Upper lobe of left lung (tissue), 6 donors: ENCODE results near the gene ZNF185. TPM values are rescaled to one million over a fixed set of nuclear protein-coding genes. Genes with fewer than 3 reads are reported as not detected.

Experiments used
- ATAC-seq, 2 donors: fragments of 200-7000 bp; cut with Tn5 transposase; one replicate each; pipeline ENCODE4 v1.9.1; 2022; ENCODE audit warnings: mild to moderate bottlenecking in 2 of 2, moderate library complexity in 2 of 2; ENCODE audit not compliant: low FRiP score in 2 of 2
- DNase-seq, 2 donors: peaks; one replicate each; pipeline ENCODE4 v3.0.0-alpha.2; 2019 to 2020
- H3K27ac ChIP-seq, 4 donors: fragments of 200-600 bp; sonication (generic); one replicate each; pipeline ENCODE4 v1.5.1; 2016 to 2019
- H3K27me3 ChIP-seq, 4 donors: fragments of 200-600 bp; sonication (generic); one replicate each; pipeline ENCODE4 v1.5.1; 2017 to 2019
- H3K36me3 ChIP-seq, 4 donors: fragments of 200-600 bp; sonication (generic); one replicate each; pipeline ENCODE4 v1.5.1; 2016 to 2019
- H3K4me1 ChIP-seq, 4 donors: fragments of 200-600 bp; sonication (generic); one replicate each; pipeline ENCODE4 v1.5.1; 2018 to 2019
- H3K4me3 ChIP-seq, 4 donors: fragments of 200-600 bp; sonication (generic); one replicate each; pipeline ENCODE4 v1.5.1; 2017 to 2019; ENCODE audit warnings: mild to moderate bottlenecking in 2 of 4, moderate library complexity in 1 of 4
- H3K9me3 ChIP-seq, 4 donors: fragments of 200-600 bp; sonication (generic); one replicate each; pipeline ENCODE4 v1.5.1; 2018 to 2019
- EP300 ChIP-seq, 4 donors: sonication (generic); formaldehyde crosslinking; IDR thresholded peaks; one replicate each; pipeline ENCODE4 v1.5.1; 2017; ENCODE audit warnings: antibody characterized with exemption in 4 of 4, control low read depth in 2 of 4
- POLR2A ChIP-seq, 4 donors: fragments of 450-650 bp; IDR thresholded peaks; one replicate each; pipeline ENCODE4 v1.5.1; 2016 to 2017; ENCODE audit warnings: antibody characterized with exemption in 4 of 4, mild to moderate bottlenecking in 2 of 4
- POLR2AphosphoS5 ChIP-seq, 2 donors: sonication (generic); formaldehyde crosslinking; IDR thresholded peaks; one replicate each; pipeline ENCODE4 v1.5.1; 2017; ENCODE audit warnings: antibody characterized with exemption in 2 of 2
- WGBS, 2 donors: methylation state at CpG; one replicate each; pipeline ENCODE4 v1.1.5; 2017 to 2018; 5-methylcytosine and 5-hydroxymethylcytosine counted together
- total RNA-seq, 6 donors: library from RNA; depleted of rRNA in 4 of 6; stranded (reverse); fragments of >200 nt in 4 of 6; gene quantifications; one replicate each; pipeline versions ENCODE4 v1.1.0 to v1.2.1, GENCODE V29; 2016 to 2021
- TF ChIP-seq, protein P1 (sequence below), 6 experiments: fragments of 450-650 bp in 4 of 6; fragments of 200-600 bp in 2 of 6; sonication (generic) in 2 of 6; IDR thresholded peaks; one replicate each; pipeline ENCODE4 v1.5.1; 2016 to 2019; ENCODE audit warnings: antibody characterized with exemption in 6 of 6
- donor health status: DM: no; HTN: no; CAD: no; lungs with moderate emphysema.
- donor health status: DM: no; HTN: yes; CAD: no; lungs with severe emphysema.

The ZNF185 gene
- total RNA-seq, 6 donors from 2014 or later, result 13.6 to 26.4 (median 19.9) TPM

DNA sequence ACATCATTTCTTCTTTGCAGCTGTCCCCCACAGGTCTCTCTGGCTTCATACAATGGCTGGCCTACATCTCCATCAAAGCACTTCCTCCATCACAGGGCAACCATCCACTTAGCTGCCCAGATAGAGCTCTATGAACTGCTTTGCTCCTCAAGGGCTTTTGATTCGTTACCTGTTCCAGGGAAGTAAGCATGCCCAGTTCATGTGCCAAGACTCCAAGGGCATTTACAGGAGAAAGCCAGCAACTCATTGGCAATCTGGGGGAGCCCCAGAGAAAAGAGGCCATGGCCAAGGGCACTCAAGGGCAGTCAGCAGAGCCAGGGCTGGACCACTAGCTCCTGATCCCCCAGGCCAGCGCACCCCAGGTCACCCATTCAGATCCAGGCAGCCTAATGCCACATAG is 24.5 kb upstream of the ZNF185 start:
- no peaks in the 10 kb centered on the region for H3K9me3 ChIP-seq
- H3K27ac ChIP-seq, result no peak overlapping the region
- ATAC-seq, result no peak
- H3K4me3 ChIP-seq, result no peak overlapping the region
- no peaks in the 10 kb centered on the region for H3K27me3 ChIP-seq
- peaks cover 0 to 19% (median 9%) of the 10 kb centered on the region in 4 donors for H3K36me3 ChIP-seq
- H3K4me1 ChIP-seq, result no peaks in the 10 kb centered on the region
- TF ChIP-seq POLR2AphosphoS5 (IDR thresholded peaks at IDR 0.05) (no peak), EP300 (IDR thresholded peaks at IDR 0.05) (no peak)
- TF ChIP-seq, protein P1, sequence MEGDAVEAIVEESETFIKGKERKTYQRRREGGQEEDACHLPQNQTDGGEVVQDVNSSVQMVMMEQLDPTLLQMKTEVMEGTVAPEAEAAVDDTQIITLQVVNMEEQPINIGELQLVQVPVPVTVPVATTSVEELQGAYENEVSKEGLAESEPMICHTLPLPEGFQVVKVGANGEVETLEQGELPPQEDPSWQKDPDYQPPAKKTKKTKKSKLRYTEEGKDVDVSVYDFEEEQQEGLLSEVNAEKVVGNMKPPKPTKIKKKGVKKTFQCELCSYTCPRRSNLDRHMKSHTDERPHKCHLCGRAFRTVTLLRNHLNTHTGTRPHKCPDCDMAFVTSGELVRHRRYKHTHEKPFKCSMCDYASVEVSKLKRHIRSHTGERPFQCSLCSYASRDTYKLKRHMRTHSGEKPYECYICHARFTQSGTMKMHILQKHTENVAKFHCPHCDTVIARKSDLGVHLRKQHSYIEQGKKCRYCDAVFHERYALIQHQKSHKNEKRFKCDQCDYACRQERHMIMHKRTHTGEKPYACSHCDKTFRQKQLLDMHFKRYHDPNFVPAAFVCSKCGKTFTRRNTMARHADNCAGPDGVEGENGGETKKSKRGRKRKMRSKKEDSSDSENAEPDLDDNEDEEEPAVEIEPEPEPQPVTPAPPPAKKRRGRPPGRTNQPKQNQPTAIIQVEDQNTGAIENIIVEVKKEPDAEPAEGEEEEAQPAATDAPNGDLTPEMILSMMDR (IDR thresholded peaks at IDR 0.05), result no peak
- no peak for DNase-seq
- WGBS, 2 donors, result 57 to 68% methylated on average over 1 to 2 of the region's 2 CpGs

DNA sequence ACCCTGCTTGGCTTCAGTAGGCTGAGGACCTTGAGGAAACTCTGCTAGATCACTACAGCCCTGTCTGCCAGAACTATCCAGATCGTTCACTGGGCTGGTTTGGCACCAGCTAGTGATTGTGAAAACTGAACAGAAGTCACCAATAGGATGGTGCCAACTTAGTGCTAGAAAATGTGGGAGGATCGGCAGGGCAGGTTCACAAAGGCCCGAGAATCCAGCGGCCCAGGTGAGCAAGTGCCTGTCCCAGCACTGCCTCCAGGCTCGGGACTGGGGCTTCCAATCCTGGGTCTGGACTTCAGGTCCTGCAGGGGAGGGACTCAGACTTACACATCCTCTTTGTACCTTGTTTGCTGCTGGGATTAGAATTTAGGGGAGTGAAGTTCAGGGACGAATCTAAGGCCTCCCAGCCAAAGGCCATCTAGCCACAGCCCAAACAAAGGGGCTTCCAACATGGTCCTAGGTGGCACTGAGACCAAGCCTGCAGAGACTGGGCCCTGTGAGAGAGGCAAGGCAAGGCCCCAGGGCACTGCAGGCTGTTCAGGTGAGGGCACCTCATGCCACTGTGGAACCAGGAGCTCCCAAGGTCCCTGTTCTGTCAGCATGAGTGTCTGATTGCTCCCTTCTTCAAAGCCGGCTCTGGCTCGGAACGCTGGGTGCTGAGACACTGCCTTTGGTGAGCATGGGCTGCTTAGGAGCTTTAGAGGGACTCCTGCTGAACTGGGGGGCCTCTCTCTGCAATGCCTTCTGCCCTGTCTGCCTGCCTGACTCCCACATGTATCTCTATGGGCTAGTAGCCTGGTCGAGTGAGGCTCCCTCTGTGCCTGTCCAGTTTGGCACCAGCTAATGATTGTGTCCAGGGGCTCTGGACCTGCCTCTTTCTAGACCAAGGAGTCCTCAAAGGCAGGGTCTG is 20.7 kb upstream of the ZNF185 start:
- TF ChIP-seq, protein P1 (IDR thresholded peaks at IDR 0.05), result no peak
- TF ChIP-seq POLR2A (IDR thresholded peaks at IDR 0.05) (no peak), EP300 (IDR thresholded peaks at IDR 0.05) (no peak)
- Histone ChIP-seq H3K27ac (no peak overlapping the region), H3K4me1 (no peaks in the 10 kb centered on the region), H3K36me3 (no peaks in the 10 kb centered on the region), H3K9me3 (no peaks in the 10 kb centered on the region), H3K4me3 (no peak overlapping the region), H3K27me3 (no peaks in the 10 kb centered on the region)
- 78 to 100% methylated on average over 3 to 10 of the region's 10 CpGs for WGBS, 2 donors
- DNase-seq (no peak), ATAC-seq (no peak)

DNA sequence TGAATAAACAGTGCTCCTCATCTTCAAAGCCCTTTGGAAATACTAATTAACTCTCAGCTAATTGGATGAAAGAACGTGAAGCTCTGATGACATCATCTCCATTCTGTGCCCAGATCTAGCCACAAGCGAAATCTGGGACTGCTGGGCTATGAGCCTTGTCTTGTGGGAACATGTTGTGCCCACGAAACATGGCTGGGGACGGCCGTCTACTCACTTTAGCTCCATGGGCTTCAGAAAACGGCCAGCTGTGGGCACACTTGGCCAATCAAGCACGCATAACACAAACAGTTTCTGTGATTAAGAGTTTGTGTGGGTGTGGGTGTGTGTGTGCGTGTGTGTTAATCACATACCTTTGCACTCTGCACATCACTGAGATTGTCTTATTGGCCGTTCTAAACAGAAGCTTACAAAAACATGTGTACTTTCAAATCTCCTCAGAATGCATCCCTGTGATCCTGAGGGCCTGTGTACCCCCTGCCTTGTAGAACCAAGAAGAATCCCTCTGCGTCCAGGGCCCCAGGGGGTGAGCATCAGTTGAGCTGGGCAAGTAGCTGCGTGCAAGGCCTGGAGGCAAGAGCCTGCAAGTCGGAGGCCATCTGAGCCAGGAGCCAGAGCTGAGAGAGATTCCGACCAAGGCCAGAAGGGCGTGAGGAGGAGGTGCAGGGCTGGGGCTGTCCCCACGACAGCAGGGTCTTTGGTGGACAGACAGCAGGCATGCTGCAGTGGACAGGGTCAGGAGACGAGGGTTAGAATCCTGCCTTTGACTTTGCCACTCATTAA is 18.7 kb upstream of the ZNF185 start:
- DNase-seq (no peak), ATAC-seq (no peak)
- H3K36me3 ChIP-seq, result no peaks in the 10 kb centered on the region
- H3K27me3 ChIP-seq, result no peaks in the 10 kb centered on the region
- no peaks in the 10 kb centered on the region for H3K4me1 ChIP-seq
- no peak overlapping the region for H3K4me3 ChIP-seq
- no peaks in the 10 kb centered on the region for H3K9me3 ChIP-seq
- TF ChIP-seq POLR2A (IDR thresholded peaks at IDR 0.05) (no peak), EP300 (IDR thresholded peaks at IDR 0.05) (no peak), POLR2AphosphoS5 (IDR thresholded peaks at IDR 0.05) (no peak)
- TF ChIP-seq, protein P1 (IDR thresholded peaks at IDR 0.05), result no peak
- WGBS, 2 donors, result 78% methylated on average over 16 of the region's 16 CpGs; no CpG with 5 or more reads in 1 of the 2 donors
- H3K27ac ChIP-seq, result no peak overlapping the region

DNA sequence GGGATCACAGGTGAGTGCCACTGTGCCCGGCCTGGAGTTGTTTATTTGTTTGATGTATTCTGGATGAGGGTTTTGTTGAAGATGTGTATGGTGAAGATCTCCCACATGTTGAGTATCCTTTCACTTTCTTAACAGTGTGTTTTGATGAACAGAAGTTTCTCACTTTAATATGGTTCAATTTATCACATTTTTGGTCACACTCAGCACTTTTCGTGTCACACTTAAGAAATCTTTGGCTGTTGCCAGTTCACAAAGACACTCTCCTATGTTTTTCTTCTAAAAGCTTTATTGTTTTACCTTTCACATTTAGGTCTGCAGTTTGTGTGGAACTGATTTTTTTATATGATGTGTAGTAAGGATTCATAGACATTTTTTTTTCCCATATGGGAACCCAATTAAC is 16.6 kb upstream of the ZNF185 start:
- TF ChIP-seq, protein P1 (IDR thresholded peaks at IDR 0.05), result no peak
- TF ChIP-seq POLR2AphosphoS5 (IDR thresholded peaks at IDR 0.05), result no peak
- TF ChIP-seq EP300 (IDR thresholded peaks at IDR 0.05), result no peak
- TF ChIP-seq POLR2A (IDR thresholded peaks at IDR 0.05), result no peak
- H3K4me1 ChIP-seq, result no peaks in the 10 kb centered on the region
- no peaks in the 10 kb centered on the region for H3K9me3 ChIP-seq
- no peaks in the 10 kb centered on the region for H3K27me3 ChIP-seq
- H3K36me3 ChIP-seq, result no peaks in the 10 kb centered on the region
- no peak overlapping the region for H3K27ac ChIP-seq
- H3K4me3 ChIP-seq, result no peak overlapping the region
- ATAC-seq (no peak), DNase-seq (no peak)
- 82 to 84% methylated on average over 2 of the region's 2 CpGs for WGBS, 2 donors
